HG02973 (cell line): ENCODE results near the gene ARMC5.
A peak's percentile ranks its signal among the peaks of the same experiment; 100 is the strongest.
"Not testable (repeated sequence)": the region's sequence is repeated elsewhere in the genome, so short reads cannot be mapped to it uniquely, and the experiment has no call there.

ENCODE experiments used
- ATAC-seq: cut with Tn5 transposase; IDR thresholded peaks from one replicate; pipeline ENCODE4 v1.9.1; 2021; ENCODE audit warnings: moderate library complexity; ENCODE audit not compliant: unreplicated experiment

Gene ARMC5

DNA sequence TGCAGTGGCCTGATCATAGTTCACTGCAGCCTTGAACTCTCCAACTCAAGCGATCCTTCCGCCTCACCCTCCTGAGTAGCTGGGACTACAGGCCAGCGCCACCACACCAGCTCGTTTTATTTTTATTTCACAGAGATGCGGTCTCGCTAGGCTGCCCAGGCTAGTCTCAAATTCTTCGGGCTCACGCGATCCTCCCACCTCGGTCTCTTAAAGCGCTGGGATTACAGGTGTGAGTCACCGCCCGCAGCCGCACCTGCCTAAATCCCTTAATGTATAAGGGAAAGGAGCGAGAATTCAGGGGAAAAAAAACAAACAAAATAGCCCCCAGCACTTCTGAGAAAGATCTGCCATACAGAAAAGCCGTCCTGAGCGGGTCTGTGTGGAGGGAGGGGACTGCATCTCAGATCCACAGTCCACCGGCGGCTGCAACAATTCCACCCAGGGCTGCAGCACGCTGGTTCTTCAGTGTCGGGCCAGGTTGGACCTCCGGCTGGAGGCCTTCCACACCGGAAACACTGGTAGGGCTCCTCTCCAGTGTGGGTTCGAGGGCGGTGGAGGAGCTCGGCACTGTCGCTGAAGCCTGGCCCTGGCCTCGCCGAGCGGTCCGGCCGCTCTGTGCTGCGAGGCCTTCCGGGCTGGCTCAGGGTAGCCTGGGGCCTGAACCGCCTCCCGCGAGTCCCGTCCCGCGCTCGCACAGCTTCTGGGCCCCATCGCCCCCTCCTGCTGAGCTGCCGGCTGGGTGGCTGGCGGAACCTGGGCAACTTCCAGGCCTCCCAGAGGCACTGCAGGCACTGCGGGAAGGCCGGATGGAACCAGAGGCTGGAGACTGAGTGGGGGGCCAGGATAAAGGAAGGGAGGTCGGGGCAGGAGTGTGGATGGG is 23.7 kb upstream of the ARMC5 start:
- ATAC-seq, result no peak

DNA sequence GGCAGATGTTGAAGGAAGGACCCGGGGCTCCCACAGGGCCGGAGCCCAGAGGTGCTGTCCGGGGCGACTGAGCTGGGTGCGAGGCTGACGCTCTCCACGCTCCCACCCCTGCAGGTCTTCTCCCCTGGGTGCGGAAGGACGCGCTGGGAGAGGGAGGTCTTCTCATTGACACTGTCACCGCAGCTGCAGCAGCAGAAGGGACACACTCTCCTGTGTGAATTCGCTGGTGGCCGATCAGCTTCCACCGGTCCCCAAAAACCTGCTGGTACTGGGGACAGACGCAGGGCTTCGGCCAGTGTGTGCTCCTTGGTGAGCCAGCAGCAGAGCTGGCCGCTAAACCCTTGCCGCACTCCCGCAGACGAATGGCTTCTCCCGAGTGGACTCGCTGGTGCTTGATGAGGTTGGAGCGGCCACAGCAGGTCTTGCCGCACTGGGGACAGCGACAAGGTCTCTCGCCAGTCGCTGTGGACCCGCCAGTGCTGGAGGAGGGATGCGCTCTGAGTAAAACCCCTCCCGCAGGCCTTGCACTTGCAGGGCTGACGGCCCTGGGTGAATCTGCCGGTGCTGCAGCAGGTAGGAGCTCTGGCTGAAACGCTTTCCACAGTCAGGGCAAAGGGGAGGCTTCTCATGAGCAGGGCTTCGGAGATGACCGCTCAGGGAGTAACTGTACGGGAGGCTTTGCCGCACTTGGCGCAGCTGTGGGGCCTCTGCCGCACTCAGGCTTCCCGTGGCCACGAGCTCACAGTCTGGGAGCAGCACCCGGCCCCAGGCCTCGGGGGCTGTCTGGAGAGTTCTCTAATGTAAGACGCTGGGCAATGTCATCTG is 22.9 kb upstream of the ARMC5 start:
- ATAC-seq, result no peak

DNA sequence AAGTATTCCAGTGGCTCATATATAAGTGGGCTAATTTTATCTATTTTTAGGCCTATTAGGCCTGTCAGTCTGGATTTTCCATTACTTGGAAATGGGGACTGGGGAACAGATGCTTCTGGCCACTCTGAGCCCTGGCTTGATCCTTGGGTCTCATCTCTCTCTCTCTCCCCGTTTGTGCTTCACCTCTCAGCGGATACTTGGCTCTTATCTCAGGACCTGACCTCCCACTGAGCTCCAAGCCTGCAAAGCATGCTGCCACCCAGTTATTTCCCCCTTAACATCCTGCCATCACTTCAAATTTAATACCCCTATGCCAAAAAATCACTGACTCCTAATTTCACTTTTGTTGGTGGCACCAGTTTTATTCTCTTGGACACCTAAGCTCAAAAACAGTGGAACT is 20.9 kb upstream of the ARMC5 start:
- no peak for ATAC-seq

DNA sequence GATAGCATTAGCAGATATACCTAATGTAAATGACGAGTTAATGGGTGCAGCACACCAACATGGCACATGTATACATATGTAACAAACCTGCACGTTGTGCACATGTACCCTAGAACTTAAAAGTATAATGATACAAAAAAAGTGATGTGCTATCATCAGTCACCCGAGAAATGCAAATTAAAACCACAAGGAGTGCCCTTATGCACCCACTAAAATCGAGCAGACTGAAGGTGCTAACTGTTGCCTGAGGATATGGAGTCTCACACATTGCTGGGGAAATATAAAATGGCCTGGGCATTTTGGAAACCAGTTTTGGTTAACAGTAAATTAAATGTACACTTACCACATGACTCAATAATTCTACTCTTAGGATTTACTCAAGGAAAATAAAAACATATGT is 20.3 kb upstream of the ARMC5 start:
- not testable (repeated sequence) for ATAC-seq

DNA sequence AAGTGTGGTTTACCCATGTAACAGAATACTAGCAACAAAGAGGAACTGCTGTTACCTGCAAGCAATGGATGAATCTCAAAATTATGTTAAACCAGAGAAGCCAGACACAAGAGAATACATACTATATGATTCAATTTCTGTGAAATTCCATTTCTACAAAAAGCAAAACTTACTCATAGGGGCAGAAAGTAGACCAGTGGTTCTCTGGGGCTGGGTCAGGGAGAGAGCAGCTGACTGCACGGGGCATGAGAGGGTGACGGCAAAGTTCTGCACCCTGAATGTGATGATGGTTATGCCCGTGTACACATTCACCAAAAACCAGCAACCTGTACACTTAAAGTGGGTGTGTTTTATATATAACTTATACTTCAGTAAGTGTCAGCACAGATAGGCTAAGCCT is 19.8 kb upstream of the ARMC5 start:
- ATAC-seq, result no peak

DNA sequence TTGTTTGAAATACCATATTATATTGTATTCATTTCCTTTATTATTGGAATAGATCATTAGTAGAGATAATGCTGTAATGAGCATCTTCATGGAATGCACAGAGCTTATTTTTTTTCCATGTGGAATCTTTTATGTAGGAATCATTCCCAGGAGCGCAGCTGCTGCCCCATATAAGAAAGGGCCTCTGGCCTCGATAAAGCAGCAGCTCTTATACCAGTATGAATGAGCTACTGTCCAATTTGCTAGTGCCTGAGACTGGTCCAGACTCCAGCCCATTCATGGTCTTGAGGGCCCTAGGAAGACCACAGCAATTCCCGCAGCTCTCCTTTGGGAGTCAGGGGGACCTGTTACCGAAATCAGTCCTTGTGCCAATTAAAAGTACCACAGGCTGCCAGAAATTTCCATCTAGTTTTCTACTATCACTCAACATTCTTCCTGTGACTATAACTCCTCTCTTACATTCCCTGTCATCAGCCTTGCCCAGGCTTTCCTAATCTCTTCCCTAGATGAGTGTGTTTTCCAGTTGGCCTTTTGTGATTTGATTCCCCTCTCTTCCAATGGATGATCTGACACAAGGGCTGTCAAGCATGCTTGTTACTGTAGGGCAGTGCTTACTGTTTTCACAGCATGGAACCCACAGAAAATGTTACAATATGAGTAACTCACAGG is 18.7 kb upstream of the ARMC5 start:
- no peak for ATAC-seq

DNA sequence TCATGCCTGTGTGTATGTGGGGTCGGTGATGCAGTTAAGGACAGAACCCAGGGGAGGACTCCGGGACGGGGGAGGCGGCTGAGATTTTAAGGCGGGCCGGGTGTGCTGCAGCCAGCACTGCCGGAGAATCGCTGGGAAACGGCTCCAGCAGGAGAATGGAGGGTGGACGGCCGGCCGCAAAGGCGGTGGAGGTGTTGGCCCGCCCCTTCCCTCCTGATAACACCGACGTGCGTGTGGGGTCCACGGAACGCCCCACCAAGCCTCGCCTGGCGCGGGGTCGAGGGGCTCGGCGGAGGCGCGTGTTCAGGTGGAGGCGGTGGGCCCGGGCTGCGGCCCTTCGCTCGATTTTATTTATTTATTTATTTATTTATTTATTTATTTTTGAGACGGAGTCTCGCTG is 17.3 kb upstream of the ARMC5 start:
- no peak for ATAC-seq

DNA sequence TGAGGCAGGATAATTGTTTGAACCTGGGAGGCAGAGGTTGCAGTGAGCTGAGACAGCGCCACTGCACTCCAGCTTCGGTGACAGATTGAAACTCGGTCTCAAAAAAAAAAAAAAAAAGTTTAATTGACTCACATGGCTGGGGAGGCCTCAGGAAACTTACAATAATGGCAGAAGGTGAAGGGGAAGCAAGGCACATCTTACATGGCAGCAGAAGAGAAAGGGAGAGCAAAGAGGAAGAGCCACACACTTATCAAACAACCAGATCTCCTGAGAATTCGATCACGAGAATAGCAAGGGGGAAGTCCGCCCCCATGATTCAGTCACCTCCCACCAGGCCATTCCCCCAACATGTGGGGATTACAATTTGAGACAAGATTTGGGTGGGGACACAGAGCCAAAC is 13.4 kb upstream of the ARMC5 start:
- not testable (repeated sequence) for ATAC-seq

DNA sequence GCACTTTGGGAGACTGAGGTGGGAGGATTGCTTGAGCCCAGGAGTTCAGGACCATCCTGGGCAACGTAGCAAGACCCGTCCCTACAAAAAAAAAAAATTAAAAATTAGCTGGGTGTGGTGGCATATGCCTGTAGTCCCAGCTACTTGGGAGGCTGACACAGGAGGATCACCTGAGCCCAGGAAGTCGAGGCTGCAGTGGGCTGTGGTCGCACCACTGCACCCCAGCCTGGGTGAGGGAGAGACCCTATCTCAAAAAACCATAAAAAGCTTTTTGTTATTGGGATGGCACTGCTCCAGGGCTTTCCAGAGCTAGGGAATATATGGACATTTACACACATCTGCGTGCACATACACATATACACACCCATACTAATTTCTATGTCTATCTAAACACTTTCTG is 8.1 kb upstream of the ARMC5 start:
- no peak for ATAC-seq

DNA sequence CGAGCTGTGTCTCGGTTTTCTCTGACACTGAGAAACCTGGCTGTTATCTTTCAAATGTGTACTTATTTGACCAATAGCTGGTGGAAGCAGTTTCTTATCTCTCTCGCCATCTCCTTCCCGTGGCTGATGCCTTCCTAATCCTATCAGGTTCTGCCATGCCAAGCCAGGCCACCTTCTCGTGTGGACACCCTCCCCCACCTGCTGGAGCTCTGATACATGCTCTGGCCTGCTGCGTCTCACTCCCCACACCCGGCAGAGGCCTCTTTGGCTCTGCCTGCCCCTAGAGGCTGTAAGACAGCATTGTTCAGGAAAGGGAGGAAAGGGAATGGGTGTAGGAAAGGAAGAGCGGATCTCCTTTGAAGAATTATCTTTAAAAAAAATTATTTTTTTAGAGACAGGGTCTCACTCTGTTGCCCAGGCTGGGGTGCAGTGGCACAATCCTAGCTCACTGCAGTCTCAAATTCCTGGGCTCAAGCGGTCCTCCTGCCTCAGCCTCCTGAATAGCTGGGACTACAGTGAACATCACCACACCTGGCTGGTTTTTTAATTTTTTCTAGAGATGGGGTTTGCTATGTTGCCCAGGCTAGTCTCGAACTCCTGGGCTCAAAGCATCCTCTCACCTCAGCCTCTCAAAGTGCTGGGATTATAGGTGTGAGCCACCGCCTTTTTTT is 7.5 kb upstream of the ARMC5 start:
- no peak for ATAC-seq

DNA sequence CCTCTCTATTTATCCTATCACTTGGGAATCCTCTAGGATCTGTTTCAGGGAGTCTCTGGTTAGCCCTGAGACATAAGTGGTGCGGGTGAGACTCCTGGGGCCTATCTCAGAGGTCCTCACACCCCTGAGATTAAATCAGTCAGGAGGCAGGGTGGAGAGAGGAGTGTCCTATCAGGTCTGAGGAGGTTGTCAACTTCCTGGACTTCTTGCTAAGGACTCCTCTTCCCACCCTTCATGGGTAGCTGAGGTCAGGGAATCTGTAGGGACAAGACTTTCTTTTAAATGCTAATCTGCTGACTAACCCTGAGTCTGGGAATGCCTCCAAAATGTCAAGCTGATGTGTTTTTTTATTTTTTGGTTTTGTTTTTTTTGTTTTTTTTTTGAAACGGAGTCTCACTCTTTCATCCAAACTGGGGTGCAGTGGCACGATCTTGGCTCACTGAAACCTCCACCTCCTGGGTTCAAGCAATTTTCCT is 6.6 kb upstream of the ARMC5 start:
- ATAC-seq, result no peak

DNA sequence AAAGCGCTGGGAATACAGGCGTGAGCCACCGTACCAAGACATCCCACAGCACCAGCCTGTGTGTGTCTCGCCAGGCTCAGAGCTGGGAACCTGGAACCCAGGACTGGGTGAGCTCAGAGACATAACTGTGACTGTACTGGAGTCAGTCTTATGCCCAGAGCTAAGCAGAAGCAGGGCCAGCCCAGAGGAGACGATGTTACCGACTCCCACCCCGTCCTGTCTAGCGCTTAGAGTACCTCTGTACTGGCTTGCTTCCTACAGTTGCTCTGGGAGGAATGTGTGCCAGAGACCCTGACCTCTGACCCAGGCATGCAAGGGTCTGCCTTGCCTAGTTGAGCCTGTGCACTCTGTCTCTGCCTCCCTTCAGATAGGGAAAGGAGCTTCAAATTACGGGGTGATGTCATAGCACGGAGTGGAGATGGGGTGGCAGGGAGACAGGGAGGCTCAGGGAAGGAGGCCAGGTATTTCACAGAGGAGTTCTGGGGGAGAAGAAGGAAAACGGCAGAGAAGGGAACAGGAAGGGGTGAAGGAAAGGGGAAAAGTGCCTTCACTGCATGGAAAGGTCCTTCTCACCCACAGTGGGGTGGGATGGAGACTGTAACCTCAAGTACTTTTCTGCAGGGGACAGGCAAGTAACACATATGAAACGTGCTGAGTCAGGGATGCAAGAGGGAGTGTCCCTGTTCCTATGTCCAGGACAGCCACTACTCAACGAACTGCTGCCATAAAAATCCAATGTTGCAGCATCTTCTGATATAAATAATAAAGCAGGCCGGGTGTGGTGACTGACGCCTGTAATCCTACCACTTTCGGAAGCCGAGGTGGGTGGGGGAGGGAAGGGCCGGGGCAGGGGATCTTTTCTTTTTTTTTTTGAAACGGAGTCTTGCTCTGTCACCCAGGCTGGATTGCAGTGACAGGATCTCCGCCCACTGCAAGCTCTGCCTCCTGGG is 5.8 kb upstream of the ARMC5 start:
- no peak for ATAC-seq

DNA sequence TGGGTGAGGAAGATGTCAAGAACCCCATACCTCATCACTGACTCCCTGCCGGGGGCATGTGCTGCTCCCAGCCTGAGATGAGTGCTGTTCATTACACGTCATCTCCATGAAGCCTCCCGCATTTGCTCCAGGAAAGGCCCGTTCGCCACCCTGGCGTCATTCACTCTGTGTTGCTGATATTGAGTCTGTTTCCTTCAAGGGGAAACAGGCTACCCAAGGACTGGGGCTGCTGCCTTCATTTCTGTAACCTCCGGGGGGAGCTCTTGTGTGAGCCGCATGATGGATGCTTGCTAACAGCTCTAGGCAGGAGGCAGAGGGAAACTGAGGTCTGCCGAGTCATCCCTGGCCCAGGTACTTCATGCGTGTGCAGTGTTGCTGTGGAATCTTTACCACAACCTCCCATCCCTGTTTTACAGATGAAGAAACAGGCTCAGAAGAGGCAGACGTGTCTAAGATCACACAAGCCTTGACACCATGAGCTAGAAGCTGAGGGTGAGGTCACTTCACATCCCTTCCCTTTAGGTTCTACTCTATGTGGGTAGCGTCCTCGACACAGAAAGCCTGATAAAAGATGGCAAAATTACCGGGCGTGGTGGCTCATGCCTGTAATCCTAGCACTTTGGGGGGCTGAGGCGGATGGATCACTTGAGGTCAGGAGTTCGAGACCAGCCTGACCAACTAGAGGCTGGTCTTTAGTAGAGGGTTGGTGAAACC is 3.5 kb upstream of the ARMC5 start:
- no peak for ATAC-seq

DNA sequence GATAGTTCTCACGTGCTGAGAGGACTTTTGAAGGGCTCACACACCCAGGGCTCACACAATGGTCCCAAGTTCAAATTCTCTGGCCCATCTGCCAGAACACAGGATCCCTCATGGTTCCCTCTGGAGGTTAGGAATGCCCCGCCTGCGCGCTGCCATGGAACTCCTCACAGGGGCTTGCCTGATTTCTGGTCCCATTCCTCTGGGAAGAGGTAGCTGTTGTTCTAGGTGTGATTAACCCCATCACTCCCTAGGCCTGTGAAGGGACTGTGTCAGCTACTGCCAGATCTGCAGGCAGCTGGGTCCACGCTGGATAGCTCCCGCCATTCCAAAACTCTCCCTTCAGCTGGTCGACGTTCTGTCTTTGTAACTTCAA is 2.3 kb upstream of the ARMC5 start:
- ATAC-seq, result no peak

DNA sequence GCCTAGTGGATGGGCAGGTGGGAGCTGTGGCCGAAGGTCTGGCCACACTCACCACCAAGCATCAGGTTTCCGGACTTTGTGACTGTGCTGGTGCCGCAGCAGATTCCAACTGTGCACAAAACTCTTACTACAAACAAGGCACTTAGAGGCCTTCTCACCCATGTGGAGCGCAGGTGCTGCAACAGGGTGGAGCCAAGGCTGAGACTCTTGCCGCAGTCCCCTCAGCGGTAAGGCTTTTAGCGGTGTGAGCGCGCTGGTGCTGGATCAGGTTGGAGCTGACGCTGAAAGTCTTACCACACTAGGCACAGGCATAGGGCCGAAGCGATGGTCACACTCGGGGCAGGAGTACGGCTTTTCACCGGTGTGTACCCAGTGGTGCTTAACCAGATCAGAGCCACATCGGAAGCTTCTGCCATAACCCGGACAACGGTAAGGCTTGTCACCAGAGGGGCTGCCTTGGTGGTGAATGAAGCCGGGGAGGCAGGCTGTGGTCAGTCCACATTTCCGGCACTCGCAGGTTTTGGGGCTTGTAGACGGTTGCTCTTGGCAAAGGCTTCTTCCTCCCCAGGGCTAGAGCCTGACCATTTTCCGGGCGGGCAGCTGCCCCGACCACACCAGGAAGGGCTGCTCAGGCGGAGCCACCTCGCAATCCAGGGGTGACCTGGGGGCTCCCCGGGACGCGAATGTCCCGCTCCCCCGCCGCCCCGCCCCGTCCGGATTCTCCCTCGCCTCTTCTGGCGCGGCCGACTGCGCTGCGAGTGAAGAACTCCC is 1.0 kb upstream of the ARMC5 start:
- no peak for ATAC-seq

DNA sequence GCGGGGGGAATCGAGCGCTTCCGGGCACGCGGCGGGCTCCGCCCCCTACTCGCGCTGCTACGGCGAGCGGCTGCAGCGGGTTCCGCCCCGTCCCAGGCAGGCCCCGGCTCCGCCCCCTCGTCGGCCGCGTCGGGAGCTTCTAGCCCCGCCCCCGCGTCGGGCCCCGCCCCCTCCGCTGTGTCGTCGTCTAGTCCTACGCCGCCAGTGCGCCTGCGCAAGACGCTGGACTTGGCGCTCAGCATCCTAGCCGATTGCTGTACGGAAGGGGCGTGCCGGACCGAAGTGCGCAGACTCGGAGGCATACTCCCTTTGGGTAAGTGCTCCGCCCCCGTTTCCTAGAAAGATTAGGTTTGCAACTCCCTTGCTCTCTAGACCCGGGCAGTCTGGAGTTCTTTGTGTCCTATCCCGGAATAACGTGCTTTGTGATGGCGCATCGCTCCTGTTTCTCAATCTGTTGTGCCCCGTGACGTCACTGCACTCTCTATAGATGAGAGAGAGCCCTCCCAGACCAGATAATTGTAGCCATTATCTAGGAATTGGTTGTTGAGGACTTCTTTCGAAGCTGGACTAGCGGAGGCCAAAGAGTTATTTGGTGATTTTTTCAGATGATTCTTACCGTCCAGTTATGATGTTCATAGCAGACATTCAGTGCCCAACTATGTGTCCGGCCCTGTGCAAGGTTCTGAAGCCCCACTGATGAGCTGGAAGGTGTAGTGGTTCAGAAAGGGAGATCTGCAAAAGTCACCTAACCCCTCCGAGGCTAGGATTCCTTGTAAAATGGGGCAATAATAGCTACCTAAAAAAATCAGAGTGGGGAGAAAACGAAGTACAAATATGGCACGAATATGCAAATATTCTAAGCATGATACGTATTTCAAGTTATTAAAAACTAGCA is 633 bp downstream of the ARMC5 start:
- peak; percentile 62 for ATAC-seq

DNA sequence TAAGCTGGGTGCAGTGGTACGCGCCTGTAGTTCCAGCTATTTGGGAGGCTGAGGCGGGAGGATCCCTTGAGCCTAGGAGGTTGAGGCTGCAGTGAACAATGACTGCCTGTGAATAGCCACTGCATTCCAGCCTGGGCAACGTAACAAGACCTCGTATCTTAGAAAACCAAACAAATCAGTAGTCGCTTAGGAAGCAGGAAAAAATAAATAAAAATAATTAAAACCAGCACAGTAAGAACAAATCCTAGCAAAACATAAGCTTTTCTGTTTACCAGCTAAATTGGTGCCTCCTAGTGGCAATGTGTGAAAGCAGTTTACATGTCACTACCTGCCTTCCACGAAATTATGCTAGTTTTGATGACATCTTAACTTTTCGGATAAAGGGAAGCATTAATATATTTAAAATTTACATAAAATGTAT is 1.3 kb downstream of the ARMC5 start:
- no peak for ATAC-seq
